Stimulated activated CD4-positive, alpha-beta T cell treated with anti-CD3 and anti-CD28 coated beads, Interleukin-1b, Interleukin-23, amount 100 ng/mL, for 4 hours (primary cell): ENCODE data around the gene SLC41A1.

Experiments used
- DNase-seq, 2 donors: peaks; one replicate each; pipeline ENCODE4 v3.0.0-alpha.2; 2020; ENCODE audit warnings: low read depth in 2 of 2

Gene SLC41A1

GRCh38 chr1:205754857-205755256, 58.1 kb downstream of the SLC41A1 start:
- DNase-seq: no peak

GRCh38 chr1:205751036-205751651, 61.9 kb downstream of the SLC41A1 start:
- no peak for DNase-seq

- peak; percentile 87 to 92 for DNase-seq
These were observed 62.6 kb downstream of the SLC41A1 start, which contains the start of gene NUCKS1 for GRCh38 chr1:205750138-205751035. TSS of gene NUCKS1 (minus strand) at chr1:205750182. CDS start at chr1:205749973, 209 bp downstream.

- peak; percentile 86 to 96 for DNase-seq
These were observed 63.5 kb downstream of the SLC41A1 start for GRCh38 chr1:205749234-205750137.

- DNase-seq: no peak
These were observed 64.4 kb downstream of the SLC41A1 start for GRCh38 chr1:205748403-205749233.

- no peak for DNase-seq
These were observed 66.1 kb downstream of the SLC41A1 start for GRCh38 chr1:205746757-205747412.

GRCh38 chr1:205744403-205744802, 68.6 kb downstream of the SLC41A1 start:
- DNase-seq: no peak

GRCh38 chr1:205743977-205744376, 69.0 kb downstream of the SLC41A1 start:
- DNase-seq: no peak

GRCh38 chr1:205741681-205742080, 71.3 kb downstream of the SLC41A1 start:
- DNase-seq: no peak

GRCh38 chr1:205739348-205740160, 73.4 kb downstream of the SLC41A1 start:
- DNase-seq: no peak
